HPDE6-E6E7 (cell line): ENCODE measurements around the gene RYR3.

ENCODE experiments used
- DNase-seq: peaks from one replicate; pipeline ENCODE4 v3.0.0; 2011; ENCODE audit warnings: missing footprints; ENCODE audit errors: extremely low spot score

Gene RYR3

GRCh38 chr15:33872416-33873106 is 561.8 kb downstream of the RYR3 start:
- DNase-seq = no peak

DNA sequence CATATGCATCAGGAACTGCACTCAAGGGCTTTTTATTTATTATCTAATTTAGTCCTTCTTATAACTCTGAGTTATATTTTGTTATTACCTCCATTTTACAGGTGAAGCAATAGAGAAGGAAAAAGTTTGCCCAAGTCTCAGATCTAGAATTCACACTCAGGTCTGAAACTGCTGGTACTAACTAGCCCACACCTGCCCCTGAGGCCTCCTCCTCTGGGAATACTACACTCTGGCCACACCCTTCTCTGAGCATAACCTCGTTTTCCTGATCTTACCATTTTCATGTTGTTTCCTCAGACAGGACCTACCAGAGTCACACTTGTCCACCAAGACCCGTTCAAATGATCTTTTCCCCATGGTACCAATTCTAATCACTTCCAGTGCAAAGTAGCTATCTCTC is 563.4 kb downstream of the RYR3 start:
- DNase-seq = no peak

GRCh38 chr15:33882921-33883320 is 572.2 kb downstream of the RYR3 start:
- no peak for DNase-seq

DNA sequence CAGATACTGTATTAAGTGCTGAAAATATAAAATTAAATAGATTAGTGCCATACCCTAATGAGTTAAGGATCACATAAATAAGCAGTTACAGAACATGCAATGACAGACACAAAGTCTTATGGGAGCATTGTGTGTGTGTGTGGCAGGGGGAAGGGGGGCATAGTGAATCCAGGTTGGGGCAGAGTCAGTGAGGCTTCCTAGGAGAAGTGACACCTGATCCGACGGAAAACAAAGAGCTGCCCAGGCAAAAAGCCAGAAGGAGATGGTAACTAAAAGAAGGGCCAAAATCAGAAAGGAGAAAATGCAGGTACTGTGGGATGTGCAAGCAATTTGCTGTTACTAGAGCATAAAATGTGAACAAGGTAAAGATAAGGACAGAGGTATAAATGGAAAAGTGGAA is 577.4 kb downstream of the RYR3 start:
- DNase-seq = no peak

DNA sequence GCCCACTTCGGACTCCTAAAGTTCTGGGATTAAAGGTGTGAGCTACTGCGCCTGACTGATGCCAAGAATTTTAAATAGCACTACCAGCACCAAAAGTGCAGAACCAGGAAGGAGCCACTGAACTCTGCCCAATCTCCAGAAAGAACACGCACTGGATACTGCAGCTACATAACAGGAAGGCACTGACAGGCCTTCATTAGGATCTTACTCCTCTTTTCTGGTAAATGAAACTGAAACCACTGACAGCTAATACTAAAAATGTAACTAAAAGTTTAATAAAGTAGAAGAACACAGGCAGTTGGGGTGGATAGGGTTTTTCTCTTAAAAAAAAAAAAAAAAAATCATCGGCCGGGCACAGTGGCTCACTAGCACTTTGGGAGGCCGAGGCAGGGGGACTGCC is 583.4 kb downstream of the RYR3 start:
- no peak for DNase-seq

- no peak for DNase-seq
Observed at GRCh38 chr15:33902043-33902442, 591.3 kb downstream of the RYR3 start.

DNA sequence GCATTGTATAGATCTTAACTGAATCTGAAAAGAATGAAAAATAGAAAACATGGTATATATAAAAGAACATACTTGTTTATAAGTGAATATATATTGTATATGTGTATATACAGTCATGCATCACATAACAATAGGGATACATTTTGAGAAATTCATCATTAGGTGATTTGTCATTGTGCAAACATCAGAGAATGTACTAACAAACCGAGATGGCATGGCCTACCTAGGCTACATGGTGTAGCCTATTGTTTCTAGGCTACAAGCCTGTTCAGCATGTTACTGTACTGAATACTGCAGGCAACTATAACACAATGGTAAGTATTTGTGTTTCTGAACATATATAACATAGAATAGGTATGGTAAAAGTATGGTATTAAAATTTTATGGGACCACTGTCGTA is 592.9 kb downstream of the RYR3 start:
- no peak for DNase-seq

- no peak for DNase-seq
Observed at GRCh38 chr15:33907326-33907725, 596.6 kb downstream of the RYR3 start.

GRCh38 chr15:33908406-33908805 is 597.6 kb downstream of the RYR3 start:
- no peak for DNase-seq

DNA sequence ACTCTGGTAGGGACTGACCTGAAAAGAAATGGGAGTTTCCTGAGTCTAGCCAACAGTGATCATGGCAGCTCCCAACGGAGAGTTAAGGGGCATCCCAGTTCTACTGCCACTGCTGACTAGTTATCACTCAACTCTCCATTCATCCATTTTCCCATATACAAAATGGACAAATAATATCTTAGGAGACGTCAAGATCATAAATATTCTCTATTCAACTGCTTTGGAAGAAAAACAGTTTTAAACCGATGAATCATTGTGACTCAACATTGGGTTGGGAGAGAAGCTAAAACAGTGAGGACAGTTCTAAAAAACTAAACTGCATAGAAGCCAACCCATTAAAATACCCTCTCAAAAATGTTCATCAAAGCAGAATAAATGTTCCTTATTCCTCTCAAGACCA is 600.0 kb downstream of the RYR3 start:
- DNase-seq = no peak

DNA sequence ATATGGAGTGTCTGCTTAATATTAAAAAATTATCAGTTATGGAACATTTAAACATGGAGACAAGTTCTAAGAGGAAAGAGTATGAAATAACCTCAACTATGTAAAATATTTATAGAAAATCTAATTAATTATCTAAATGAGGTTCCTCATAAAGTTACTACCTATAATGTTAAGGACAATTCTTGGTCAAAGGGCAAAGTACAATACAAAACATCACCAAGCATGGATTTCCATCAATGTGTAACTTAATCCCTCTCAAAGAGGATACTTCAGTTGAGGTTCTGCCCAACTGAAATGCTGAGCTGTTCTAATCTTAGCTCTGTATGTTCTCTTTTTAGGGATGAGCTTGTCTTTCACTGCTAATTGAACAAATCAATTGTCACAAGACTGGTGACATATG is 601.6 kb downstream of the RYR3 start:
- DNase-seq = no peak

GRCh38 chr15:33913459-33913858 is 602.7 kb downstream of the RYR3 start:
- DNase-seq = no peak
